ENCODE data around the gene PAQR4. TPM values are rescaled to one million over a fixed set of nuclear protein-coding genes. Genes with fewer than 3 reads are reported as not detected.
A peak's percentile ranks its signal among the peaks of the same experiment; 100 is the strongest.

The PAQR4 gene
- total and polyA plus RNA-seq, 2 of the 13 experiments (the other 11 are each of a cell fraction or from before 2014, with no cell fraction given), result 15.9 to 24.8 TPM

DNA sequence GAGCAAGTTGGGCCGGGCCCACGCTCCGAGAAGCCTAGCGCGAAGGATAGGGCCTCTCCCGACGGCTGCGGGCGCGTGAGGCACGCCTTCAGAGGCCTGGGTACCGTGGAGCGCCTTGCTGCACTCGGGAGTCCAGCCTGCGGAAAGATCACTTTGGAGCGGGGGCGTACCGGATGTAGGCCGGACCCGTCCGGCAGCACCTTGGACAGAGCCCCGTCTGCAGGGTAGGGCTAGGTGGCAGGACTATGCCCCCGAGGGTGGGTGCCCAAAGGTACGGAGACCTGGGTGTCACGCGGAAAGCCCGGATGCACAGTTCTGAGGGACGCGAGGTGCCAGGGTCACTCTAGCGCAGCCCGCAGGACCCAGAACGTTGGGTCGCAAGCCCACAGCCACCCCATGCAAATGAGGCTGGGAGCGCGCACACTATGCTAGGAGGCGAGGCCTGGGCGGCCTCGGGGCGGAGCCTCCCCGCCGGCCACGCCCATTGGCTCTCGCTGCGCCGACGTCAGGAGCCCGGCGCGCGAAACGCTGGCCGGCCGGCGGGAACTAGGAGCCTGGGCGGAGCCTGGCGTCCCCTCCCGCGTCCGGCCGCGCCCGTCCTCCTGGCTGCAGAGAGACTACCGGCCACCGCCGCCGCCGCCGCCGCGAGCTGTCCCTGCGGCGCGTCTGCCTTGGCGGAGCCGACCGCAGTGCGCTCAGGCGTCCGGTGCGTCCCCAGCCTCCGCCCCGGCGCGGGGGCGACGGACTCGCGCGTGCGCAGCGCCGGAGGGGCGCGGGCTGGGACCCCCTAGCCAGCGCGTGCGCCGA is at the start of gene PAQR4 (continued):
- TF ChIP-seq, protein P1, sequence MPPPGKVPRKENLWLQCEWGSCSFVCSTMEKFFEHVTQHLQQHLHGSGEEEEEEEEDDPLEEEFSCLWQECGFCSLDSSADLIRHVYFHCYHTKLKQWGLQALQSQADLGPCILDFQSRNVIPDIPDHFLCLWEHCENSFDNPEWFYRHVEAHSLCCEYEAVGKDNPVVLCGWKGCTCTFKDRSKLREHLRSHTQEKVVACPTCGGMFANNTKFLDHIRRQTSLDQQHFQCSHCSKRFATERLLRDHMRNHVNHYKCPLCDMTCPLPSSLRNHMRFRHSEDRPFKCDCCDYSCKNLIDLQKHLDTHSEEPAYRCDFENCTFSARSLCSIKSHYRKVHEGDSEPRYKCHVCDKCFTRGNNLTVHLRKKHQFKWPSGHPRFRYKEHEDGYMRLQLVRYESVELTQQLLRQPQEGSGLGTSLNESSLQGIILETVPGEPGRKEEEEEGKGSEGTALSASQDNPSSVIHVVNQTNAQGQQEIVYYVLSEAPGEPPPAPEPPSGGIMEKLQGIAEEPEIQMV (CRISPR knock-in tag; IDR thresholded peaks at IDR 0.05; ENCODE audit: low read depth), result peak; percentile 85
- TF ChIP-seq, protein P2, sequence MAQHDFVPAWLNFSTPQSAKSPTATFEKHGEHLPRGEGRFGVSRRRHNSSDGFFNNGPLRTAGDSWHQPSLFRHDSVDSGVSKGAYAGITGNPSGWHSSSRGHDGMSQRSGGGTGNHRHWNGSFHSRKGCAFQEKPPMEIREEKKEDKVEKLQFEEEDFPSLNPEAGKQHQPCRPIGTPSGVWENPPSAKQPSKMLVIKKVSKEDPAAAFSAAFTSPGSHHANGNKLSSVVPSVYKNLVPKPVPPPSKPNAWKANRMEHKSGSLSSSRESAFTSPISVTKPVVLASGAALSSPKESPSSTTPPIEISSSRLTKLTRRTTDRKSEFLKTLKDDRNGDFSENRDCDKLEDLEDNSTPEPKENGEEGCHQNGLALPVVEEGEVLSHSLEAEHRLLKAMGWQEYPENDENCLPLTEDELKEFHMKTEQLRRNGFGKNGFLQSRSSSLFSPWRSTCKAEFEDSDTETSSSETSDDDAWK (CRISPR knock-in tag; IDR thresholded peaks at IDR 0.05), result no peak
- no peak; the same call in 1 of the 2 replicates for TF ChIP-seq RFXAP (CRISPR knock-in tag; IDR thresholded peaks at IDR 0.05; ENCODE audit: borderline replicate concordance)
- TF ChIP-seq GTF2F1 (IDR thresholded peaks at IDR 0.05; ENCODE audit: low read length), result no peak
- TF ChIP-seq ZNF772 (CRISPR knock-in tag; IDR thresholded peaks at IDR 0.05), result peak; percentile 100
- TF ChIP-seq KDM5A (IDR thresholded peaks at IDR 0.05; ENCODE audit: borderline replicate concordance, low read length), result peak; percentile 28; the same call in 1 of the 2 replicates
- no peak; the same call in 1 of the 2 replicates for TF ChIP-seq ZNF101 (CRISPR knock-in tag; IDR thresholded peaks at IDR 0.05; ENCODE audit: borderline replicate concordance, low read depth)
- peak; percentile 94 for TF ChIP-seq ZNF160 (CRISPR knock-in tag; IDR thresholded peaks at IDR 0.05)
- TF ChIP-seq TCF12 (IDR thresholded peaks at IDR 0.05), result no peak
- peak; percentile 74; the same call in 1 of the 2 replicates for TF ChIP-seq TCF12 (CRISPR knock-in tag; IDR thresholded peaks at IDR 0.05)
- no peak for TF ChIP-seq ZNF24 (IDR thresholded peaks at IDR 0.05)
- peak; percentile 92 for TF ChIP-seq ZNF343 (CRISPR knock-in tag; IDR thresholded peaks at IDR 0.05)
- peak; percentile 91; the same call in 1 of the 2 replicates for TF ChIP-seq MTF1 (CRISPR knock-in tag; IDR thresholded peaks at IDR 0.05)
- TF ChIP-seq ZNF33B (CRISPR knock-in tag; IDR thresholded peaks at IDR 0.05), result peak; percentile 88
- peak; percentile 93; the same call in 1 of the 2 replicates for TF ChIP-seq KLF13 (CRISPR knock-in tag; IDR thresholded peaks at IDR 0.05)
- TF ChIP-seq, protein P3, sequence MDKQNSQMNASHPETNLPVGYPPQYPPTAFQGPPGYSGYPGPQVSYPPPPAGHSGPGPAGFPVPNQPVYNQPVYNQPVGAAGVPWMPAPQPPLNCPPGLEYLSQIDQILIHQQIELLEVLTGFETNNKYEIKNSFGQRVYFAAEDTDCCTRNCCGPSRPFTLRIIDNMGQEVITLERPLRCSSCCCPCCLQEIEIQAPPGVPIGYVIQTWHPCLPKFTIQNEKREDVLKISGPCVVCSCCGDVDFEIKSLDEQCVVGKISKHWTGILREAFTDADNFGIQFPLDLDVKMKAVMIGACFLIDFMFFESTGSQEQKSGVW (CRISPR knock-in tag; IDR thresholded peaks at IDR 0.05; ENCODE audit: borderline replicate concordance), result no peak; the same call in 1 of the 2 replicates
- TF ChIP-seq GTF3A (CRISPR knock-in tag; conservative IDR thresholded peaks at IDR 0.05), result no peak; the same call in 1 of the 2 replicates
- no peak for TF ChIP-seq MATR3 (CRISPR knock-in tag; IDR thresholded peaks at IDR 0.05)
- TF ChIP-seq CBFB (CRISPR knock-in tag; IDR thresholded peaks at IDR 0.05), result peak; percentile 69; the same call in 1 of the 2 replicates
- 0 out of 2 replicates have a peak, but pooled peaks have one; percentile 30 for TF ChIP-seq KLF9 (CRISPR knock-in tag; IDR thresholded peaks at IDR 0.05; ENCODE audit: low read depth)
- TF ChIP-seq ZEB1 (IDR thresholded peaks at IDR 0.05; ENCODE audit: insufficient replicate concordance, low read depth), result no peak
- peak; percentile 83 for TF ChIP-seq ZMYM4 (CRISPR knock-in tag; IDR thresholded peaks at IDR 0.05)
- TF ChIP-seq TEAD3 (CRISPR knock-in tag; optimal IDR thresholded peaks at IDR 0.05; ENCODE audit: borderline replicate concordance), result peak; percentile 70
- TF ChIP-seq ZNF775 (CRISPR knock-in tag; IDR thresholded peaks at IDR 0.05; ENCODE audit: borderline replicate concordance), result peak; percentile 89
- TF ChIP-seq ATRX (CRISPR knock-in tag; IDR thresholded peaks at IDR 0.05; ENCODE audit: borderline replicate concordance), result peak; percentile 79; the same call in 1 of the 2 replicates
- TF ChIP-seq EP300 (IDR thresholded peaks at IDR 0.05; ENCODE audit: low read depth in 2 of 2, low read length in 2 of 2), result peak in 1 of 2 experiments; percentile 28; a peak in 1 of 4 replicates
- peak; percentile 56; the same call in 1 of the 2 replicates for TF ChIP-seq EP300 (CRISPR knock-in tag; IDR thresholded peaks at IDR 0.05; ENCODE audit: borderline replicate concordance)
